GM23338 (cell line): ENCODE data around the gene TRHDE. TPM values are rescaled to one million over a fixed set of nuclear protein-coding genes. Genes with fewer than 3 reads are reported as not detected.

ENCODE experiments used
- ATAC-seq: fragments of 200-7000 bp; cut with Tn5 transposase; 3 replicates; pipeline ENCODE4 v1.9.1; 2020
- DNase-seq: peaks from one replicate; pipeline ENCODE4 v3.0.0-alpha.2; 2015; ENCODE audit warnings: low spot score
- H2AFZ ChIP-seq: fragments of 200-600 bp; sonication (generic); 2 replicates; pipeline ENCODE4 v1.8.0; 2016; ENCODE audit warnings: antibody characterized with exemption, mild to moderate bottlenecking, moderate library complexity
- H3F3A ChIP-seq: fragments of 200-600 bp; sonication (generic); replicated peaks from 2 replicates; pipeline ENCODE4 v1.8.0; 2017; ENCODE audit warnings: antibody characterized with exemption, mixed run types, low read depth
- H3K27ac ChIP-seq: fragments of 200-600 bp; sonication (generic); 2 replicates; pipeline ENCODE4 v1.6.1; 2016; ENCODE audit warnings: low read depth
- H3K27me3 ChIP-seq: fragments of 200-600 bp; sonication (generic); 2 replicates; pipeline ENCODE4 v1.8.0; 2016; ENCODE audit warnings: mild to moderate bottlenecking, mixed run types, moderate library complexity; ENCODE audit not compliant: insufficient read depth
- H3K36me3 ChIP-seq: fragments of 200-600 bp; sonication (generic); 2 replicates; pipeline ENCODE4 v1.8.0; 2016; ENCODE audit warnings: mild to moderate bottlenecking; ENCODE audit not compliant: insufficient read depth
- H3K4me1 ChIP-seq: fragments of 200-600 bp; sonication (generic); 2 replicates; pipeline ENCODE4 v1.8.0; 2016; ENCODE audit warnings: mild to moderate bottlenecking, moderate library complexity; ENCODE audit not compliant: insufficient read depth
- H3K4me2 ChIP-seq: fragments of 200-600 bp; sonication (generic); 2 replicates; pipeline ENCODE4 v1.7.1; 2017; ENCODE audit warnings: mixed run types
- H3K4me3 ChIP-seq: fragments of 200-600 bp; sonication (generic); 2 replicates; pipeline ENCODE4 v1.6.1; 2016; ENCODE audit warnings: mixed run types
- H3K79me2 ChIP-seq: fragments of 200-600 bp; sonication (generic); replicated peaks from 2 replicates; pipeline ENCODE4 v1.8.0; 2017; ENCODE audit warnings: mild to moderate bottlenecking; ENCODE audit not compliant: insufficient read depth
- H3K9me2 ChIP-seq: fragments of 200-600 bp; sonication (generic); 2 replicates; pipeline ENCODE4 v1.8.0; 2017; ENCODE audit not compliant: insufficient read depth
- H4K20me1 ChIP-seq: fragments of 200-600 bp; sonication (generic); replicated peaks from 2 replicates; pipeline ENCODE4 v1.8.0; 2017; ENCODE audit warnings: mild to moderate bottlenecking; ENCODE audit not compliant: insufficient read depth
- H3K27ac Mint-ChIP-seq: 2 replicates; pipeline ENCODE4 v1.8.0; 2020; ENCODE audit warnings: inconsistent platforms, mild to moderate bottlenecking, moderate library complexity, mixed read lengths
- H3K27me3 Mint-ChIP-seq: 3 replicates; pipeline ENCODE4 v1.8.0; 2022; ENCODE audit warnings: low read depth, mild to moderate bottlenecking, moderate library complexity, mixed read lengths, inconsistent platforms; ENCODE audit not compliant: insufficient read depth, poor library complexity
- H3K36me3 Mint-ChIP-seq: 3 replicates; pipeline ENCODE4 v1.8.0; 2021; ENCODE audit warnings: low read depth, mild to moderate bottlenecking, inconsistent platforms, moderate library complexity, mixed read lengths
- H3K4me1 Mint-ChIP-seq: 3 replicates; pipeline ENCODE4 v1.8.0; 2020; ENCODE audit warnings: mild to moderate bottlenecking, inconsistent platforms, mixed read lengths
- H3K4me3 Mint-ChIP-seq: 3 replicates; pipeline ENCODE4 v1.8.0; 2021; ENCODE audit warnings: moderate library complexity, mild to moderate bottlenecking, inconsistent platforms, mixed read lengths
- H3K9me3 Mint-ChIP-seq: 3 replicates; pipeline ENCODE4 v1.8.0; 2020; ENCODE audit warnings: moderate library complexity, mild to moderate bottlenecking, inconsistent platforms, mixed read lengths
- CREB1 ChIP-seq: fragments of 250-450 bp; sonication (Bioruptor Pico); IDR thresholded peaks from 2 replicates; pipeline ENCODE4 v1.5.0; 2020; ENCODE audit warnings: low read depth, mild to moderate bottlenecking, moderate library complexity
- EZH2 ChIP-seq: fragments of 200-600 bp; sonication (generic); IDR thresholded peaks from one replicate; pipeline ENCODE4 v1.8.0; 2017; ENCODE audit warnings: antibody characterized with exemption, mild to moderate bottlenecking, low read depth; ENCODE audit not compliant: unreplicated experiment
- JUNB ChIP-seq: IDR thresholded peaks from one replicate; pipeline ENCODE4 v1.6.1; 2016; ENCODE audit warnings: antibody characterized with exemption; ENCODE audit not compliant: unreplicated experiment
- NANOG ChIP-seq: IDR thresholded peaks from 2 replicates; pipeline ENCODE4 v1.6.1; 2016; ENCODE audit warnings: antibody characterized with exemption, borderline replicate concordance
- POLR2AphosphoS5 ChIP-seq: IDR thresholded peaks from 2 replicates; pipeline ENCODE4 v1.6.1; 2016; ENCODE audit warnings: antibody characterized with exemption, low read depth
- ZNF114 ChIP-seq: fragments of 250-450 bp; sonication (Bioruptor Pico); IDR thresholded peaks from 2 replicates; pipeline ENCODE4 v1.5.0; 2020; ENCODE audit warnings: mild to moderate bottlenecking, moderate library complexity
- polyA plus RNA-seq: library from polyadenylated mRNA; unstranded; fragments of >200 nt; fragmentation: Nextera tagmentation; extraction: Ambion mirVana; gene quantifications from 2 replicates; pipeline ENCODE4 v1.2.1, GENCODE V29; 2016
- total RNA-seq: library from RNA; depleted of rRNA; stranded (reverse); fragments of >200 nt; shearing (Covaris generic); gene quantifications from 2 replicates; pipeline ENCODE4 v1.2.3, GENCODE V29; 2014
- TF ChIP-seq, protein P1 (sequence below): IDR thresholded peaks from one replicate; pipeline ENCODE4 v1.6.1; 2018; ENCODE audit warnings: antibody characterized with exemption; ENCODE audit not compliant: unreplicated experiment
- TF ChIP-seq, protein P2 (sequence below): IDR thresholded peaks from 2 replicates; pipeline ENCODE4 v1.6.1; 2016; ENCODE audit warnings: antibody characterized with exemption
- TF ChIP-seq, protein P3 (sequence below): fragments of 250-450 bp; sonication (Bioruptor Pico); IDR thresholded peaks from 2 replicates; pipeline ENCODE4 v1.5.0; 2020; ENCODE audit warnings: mild to moderate bottlenecking, moderate library complexity

Gene TRHDE
- total and polyA plus RNA-seq, 2 experiments from 2014 or later, result 1.3 to 7.7 TPM

DNA sequence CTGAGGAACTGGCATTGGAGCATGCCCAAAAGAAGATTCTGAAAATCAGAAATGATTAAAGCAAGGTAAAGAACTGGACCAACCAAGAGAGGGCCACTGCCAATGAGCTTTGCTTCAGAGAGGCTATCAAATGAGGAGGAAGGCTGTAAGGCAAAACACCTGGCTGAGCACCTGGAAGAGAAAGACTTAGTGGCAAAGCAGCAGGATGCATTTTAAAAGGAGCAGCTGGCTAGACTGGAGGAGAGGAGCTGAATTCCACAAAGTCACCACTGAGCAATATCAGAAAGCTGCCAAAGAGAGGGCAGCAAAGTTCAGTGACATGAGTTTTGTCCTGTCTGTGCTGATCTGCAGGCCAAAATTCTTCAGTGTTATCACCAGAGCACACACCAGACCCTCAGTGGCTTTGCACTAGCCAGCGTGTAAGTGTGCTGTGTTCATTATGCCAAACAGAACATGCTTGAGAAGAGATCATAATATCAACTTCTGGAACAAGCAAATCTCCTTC is 338.7 kb downstream of the TRHDE start:
- peaks cover 25% of the 10 kb centered on the region; the same call in 2 of the 3 replicates for H3K36me3 Mint-ChIP-seq
- Histone ChIP-seq H2AFZ (no peak overlapping the region), H3K9me2 (no peaks in the 10 kb centered on the region), H3K79me2 (no peaks in the 10 kb centered on the region), H3K27me3 (no peaks in the 10 kb centered on the region), H3K4me2 (peak overlapping the region; percentile 63), H4K20me1 (no peaks in the 10 kb centered on the region), H3K36me3 (no peaks in the 10 kb centered on the region), H3K27ac (peak overlapping the region; percentile 95), H3K4me3 (no peak overlapping the region), H3K4me1 (peaks cover 56% of the 10 kb centered on the region), H3F3A (no peaks in the 10 kb centered on the region)
- H3K4me1 Mint-ChIP-seq, result peaks cover 64% of the 10 kb centered on the region
- no peaks in the 10 kb centered on the region for H3K27me3 Mint-ChIP-seq
- peak; percentile 52; the same call in 1 of the 2 replicates for TF ChIP-seq NANOG
- no peak for TF ChIP-seq EZH2
- peak overlapping the region; percentile 87 for H3K27ac Mint-ChIP-seq
- H3K9me3 Mint-ChIP-seq, result peaks cover 19% of the 10 kb centered on the region
- H3K4me3 Mint-ChIP-seq, result peak overlapping the region; percentile 28; the same call in 1 of the 3 replicates
- DNase-seq (peak; percentile 74), ATAC-seq (peak; percentile 65)

DNA sequence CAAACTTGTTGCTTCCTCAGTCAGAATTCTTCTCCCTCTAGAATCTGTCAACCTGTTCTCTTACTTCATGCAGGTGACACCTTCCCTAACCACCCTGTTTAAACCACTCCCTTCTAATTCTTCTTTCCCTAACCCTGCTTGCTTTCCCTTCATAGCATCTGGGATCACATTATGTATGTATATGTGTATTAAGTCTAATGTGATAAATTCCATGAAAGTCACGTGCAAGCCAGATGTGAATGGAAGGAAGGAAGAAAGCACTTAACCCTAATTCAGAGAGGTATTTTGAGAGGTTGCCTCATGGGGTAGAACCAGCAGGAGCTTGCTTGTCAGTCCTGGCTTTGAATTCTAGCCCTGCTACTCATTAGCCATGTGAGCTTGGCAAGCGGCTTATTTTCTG is 340.0 kb downstream of the TRHDE start:
- peak overlapping the region; percentile 95 for H3K27ac ChIP-seq
- peaks cover 12% of the 10 kb centered on the region for H3K9me3 Mint-ChIP-seq
- H3K79me2 ChIP-seq, result no peaks in the 10 kb centered on the region
- no peaks in the 10 kb centered on the region for H3K36me3 ChIP-seq
- peak; percentile 84 for ATAC-seq
- H3K4me1 Mint-ChIP-seq, result peaks cover 64% of the 10 kb centered on the region
- H3K27me3 Mint-ChIP-seq, result no peaks in the 10 kb centered on the region
- no peaks in the 10 kb centered on the region for H3F3A ChIP-seq
- no peak overlapping the region for H2AFZ ChIP-seq
- peak; percentile 98 for TF ChIP-seq NANOG
- TF ChIP-seq CREB1 (CRISPR knock-in tag), result no peak
- TF ChIP-seq, protein P1, sequence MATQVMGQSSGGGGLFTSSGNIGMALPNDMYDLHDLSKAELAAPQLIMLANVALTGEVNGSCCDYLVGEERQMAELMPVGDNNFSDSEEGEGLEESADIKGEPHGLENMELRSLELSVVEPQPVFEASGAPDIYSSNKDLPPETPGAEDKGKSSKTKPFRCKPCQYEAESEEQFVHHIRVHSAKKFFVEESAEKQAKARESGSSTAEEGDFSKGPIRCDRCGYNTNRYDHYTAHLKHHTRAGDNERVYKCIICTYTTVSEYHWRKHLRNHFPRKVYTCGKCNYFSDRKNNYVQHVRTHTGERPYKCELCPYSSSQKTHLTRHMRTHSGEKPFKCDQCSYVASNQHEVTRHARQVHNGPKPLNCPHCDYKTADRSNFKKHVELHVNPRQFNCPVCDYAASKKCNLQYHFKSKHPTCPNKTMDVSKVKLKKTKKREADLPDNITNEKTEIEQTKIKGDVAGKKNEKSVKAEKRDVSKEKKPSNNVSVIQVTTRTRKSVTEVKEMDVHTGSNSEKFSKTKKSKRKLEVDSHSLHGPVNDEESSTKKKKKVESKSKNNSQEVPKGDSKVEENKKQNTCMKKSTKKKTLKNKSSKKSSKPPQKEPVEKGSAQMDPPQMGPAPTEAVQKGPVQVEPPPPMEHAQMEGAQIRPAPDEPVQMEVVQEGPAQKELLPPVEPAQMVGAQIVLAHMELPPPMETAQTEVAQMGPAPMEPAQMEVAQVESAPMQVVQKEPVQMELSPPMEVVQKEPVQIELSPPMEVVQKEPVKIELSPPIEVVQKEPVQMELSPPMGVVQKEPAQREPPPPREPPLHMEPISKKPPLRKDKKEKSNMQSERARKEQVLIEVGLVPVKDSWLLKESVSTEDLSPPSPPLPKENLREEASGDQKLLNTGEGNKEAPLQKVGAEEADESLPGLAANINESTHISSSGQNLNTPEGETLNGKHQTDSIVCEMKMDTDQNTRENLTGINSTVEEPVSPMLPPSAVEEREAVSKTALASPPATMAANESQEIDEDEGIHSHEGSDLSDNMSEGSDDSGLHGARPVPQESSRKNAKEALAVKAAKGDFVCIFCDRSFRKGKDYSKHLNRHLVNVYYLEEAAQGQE, result no peak
- TF ChIP-seq ZNF114, result no peak
- TF ChIP-seq, protein P2, sequence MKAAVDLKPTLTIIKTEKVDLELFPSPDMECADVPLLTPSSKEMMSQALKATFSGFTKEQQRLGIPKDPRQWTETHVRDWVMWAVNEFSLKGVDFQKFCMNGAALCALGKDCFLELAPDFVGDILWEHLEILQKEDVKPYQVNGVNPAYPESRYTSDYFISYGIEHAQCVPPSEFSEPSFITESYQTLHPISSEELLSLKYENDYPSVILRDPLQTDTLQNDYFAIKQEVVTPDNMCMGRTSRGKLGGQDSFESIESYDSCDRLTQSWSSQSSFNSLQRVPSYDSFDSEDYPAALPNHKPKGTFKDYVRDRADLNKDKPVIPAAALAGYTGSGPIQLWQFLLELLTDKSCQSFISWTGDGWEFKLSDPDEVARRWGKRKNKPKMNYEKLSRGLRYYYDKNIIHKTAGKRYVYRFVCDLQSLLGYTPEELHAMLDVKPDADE, result peak; percentile 79; the same call in 1 of the 2 replicates
- TF ChIP-seq POLR2AphosphoS5, result 0 out of 2 replicates have a peak, but pooled peaks have one; percentile 41
- TF ChIP-seq, protein P3, sequence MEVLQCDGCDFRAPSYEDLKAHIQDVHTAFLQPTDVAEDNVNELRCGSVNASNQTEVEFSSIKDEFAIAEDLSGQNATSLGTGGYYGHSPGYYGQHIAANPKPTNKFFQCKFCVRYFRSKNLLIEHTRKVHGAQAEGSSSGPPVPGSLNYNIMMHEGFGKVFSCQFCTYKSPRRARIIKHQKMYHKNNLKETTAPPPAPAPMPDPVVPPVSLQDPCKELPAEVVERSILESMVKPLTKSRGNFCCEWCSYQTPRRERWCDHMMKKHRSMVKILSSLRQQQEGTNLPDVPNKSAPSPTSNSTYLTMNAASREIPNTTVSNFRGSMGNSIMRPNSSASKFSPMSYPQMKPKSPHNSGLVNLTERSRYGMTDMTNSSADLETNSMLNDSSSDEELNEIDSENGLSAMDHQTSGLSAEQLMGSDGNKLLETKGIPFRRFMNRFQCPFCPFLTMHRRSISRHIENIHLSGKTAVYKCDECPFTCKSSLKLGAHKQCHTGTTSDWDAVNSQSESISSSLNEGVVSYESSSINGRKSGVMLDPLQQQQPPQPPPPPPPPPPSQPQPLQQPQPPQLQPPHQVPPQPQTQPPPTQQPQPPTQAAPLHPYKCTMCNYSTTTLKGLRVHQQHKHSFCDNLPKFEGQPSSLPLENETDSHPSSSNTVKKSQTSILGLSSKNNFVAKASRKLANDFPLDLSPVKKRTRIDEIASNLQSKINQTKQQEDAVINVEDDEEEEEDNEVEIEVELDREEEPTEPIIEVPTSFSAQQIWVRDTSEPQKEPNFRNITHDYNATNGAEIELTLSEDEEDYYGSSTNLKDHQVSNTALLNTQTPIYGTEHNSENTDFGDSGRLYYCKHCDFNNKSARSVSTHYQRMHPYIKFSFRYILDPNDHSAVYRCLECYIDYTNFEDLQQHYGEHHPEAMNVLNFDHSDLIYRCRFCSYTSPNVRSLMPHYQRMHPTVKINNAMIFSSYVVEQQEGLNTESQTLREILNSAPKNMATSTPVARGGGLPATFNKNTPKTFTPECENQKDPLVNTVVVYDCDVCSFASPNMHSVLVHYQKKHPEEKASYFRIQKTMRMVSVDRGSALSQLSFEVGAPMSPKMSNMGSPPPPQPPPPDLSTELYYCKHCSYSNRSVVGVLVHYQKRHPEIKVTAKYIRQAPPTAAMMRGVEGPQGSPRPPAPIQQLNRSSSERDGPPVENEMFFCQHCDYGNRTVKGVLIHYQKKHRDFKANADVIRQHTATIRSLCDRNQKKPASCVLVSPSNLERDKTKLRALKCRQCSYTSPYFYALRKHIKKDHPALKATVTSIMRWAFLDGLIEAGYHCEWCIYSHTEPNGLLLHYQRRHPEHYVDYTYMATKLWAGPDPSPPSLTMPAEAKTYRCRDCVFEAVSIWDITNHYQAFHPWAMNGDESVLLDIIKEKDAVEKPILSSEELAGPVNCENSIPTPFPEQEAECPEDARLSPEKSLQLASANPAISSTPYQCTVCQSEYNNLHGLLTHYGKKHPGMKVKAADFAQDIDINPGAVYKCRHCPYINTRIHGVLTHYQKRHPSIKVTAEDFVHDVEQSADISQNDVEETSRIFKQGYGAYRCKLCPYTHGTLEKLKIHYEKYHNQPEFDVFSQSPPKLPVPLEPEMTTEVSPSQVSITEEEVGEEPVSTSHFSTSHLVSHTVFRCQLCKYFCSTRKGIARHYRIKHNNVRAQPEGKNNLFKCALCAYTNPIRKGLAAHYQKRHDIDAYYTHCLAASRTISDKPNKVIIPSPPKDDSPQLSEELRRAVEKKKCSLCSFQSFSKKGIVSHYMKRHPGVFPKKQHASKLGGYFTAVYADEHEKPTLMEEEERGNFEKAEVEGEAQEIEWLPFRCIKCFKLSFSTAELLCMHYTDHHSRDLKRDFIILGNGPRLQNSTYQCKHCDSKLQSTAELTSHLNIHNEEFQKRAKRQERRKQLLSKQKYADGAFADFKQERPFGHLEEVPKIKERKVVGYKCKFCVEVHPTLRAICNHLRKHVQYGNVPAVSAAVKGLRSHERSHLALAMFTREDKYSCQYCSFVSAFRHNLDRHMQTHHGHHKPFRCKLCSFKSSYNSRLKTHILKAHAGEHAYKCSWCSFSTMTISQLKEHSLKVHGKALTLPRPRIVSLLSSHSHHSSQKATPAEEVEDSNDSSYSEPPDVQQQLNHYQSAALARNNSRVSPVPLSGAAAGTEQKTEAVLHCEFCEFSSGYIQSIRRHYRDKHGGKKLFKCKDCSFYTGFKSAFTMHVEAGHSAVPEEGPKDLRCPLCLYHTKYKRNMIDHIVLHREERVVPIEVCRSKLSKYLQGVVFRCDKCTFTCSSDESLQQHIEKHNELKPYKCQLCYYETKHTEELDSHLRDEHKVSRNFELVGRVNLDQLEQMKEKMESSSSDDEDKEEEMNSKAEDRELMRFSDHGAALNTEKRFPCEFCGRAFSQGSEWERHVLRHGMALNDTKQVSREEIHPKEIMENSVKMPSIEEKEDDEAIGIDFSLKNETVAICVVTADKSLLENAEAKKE (CRISPR knock-in tag), result no peak; the same call in none of the 2 replicates
- peak; percentile 23 for TF ChIP-seq JUNB
- H3K27ac Mint-ChIP-seq, result peak overlapping the region; percentile 87
- H3K9me2 ChIP-seq, result no peaks in the 10 kb centered on the region
- peaks cover 56% of the 10 kb centered on the region for H3K4me1 ChIP-seq
- no peaks in the 10 kb centered on the region for H4K20me1 ChIP-seq
- H3K27me3 ChIP-seq, result no peaks in the 10 kb centered on the region
- no peak overlapping the region for H3K4me3 ChIP-seq
- H3K36me3 Mint-ChIP-seq, result peaks cover 15% of the 10 kb centered on the region; the same call in 2 of the 3 replicates
- peak overlapping the region; percentile 32 for H3K4me3 Mint-ChIP-seq
- DNase-seq, result peak; percentile 88
- no peak overlapping the region for H3K4me2 ChIP-seq
